ENCODE data around the gene TOP3B.

Gene TOP3B

GRCh38 chr22:21916309-21916918, 66.2 kb downstream of the TOP3B start:
- no peak for TF ChIP-seq CTCF (IDR thresholded peaks at IDR 0.05)

GRCh38 chr22:21915624-21916308, 66.8 kb downstream of the TOP3B start:
- no peak for TF ChIP-seq CTCF (IDR thresholded peaks at IDR 0.05)

- no peak for TF ChIP-seq CTCF (IDR thresholded peaks at IDR 0.05)
Observed at GRCh38 chr22:21909871-21910270, 72.7 kb downstream of the TOP3B start.

- no peak for TF ChIP-seq CTCF (IDR thresholded peaks at IDR 0.05)
Observed at GRCh38 chr22:21907638-21908522, 74.7 kb downstream of the TOP3B start.
